ENCODE measurements around the gene ATP2C1. TPM values are rescaled to one million over a fixed set of nuclear protein-coding genes. Genes with fewer than 3 reads are reported as not detected.
"Not testable (repeated sequence)": the region's sequence is repeated elsewhere in the genome, so short reads cannot be mapped to it uniquely, and the experiment has no call there.

ATP2C1 gene
- total RNA-seq, 2 experiments from 2014 or later: 64.0 to 65.7 TPM

DNA sequence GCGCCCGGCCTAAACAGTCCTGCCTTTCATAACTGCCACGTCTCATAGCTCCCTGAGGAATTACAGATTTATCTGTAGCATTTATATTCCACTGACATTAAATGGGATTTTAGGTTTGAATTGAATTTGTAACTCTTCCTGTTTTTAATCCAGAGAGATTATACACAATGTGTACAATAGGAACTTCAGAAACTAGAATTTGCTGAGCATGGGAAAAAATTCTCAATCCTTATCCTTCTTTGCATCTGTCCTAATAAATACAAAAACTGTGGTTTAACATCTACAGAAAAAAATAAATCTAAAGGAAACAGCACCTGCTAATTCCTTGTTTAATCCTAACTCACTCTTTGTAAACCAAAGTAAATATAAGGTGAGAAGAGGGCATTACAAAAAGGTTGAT lies 135.0 kb downstream of the ATP2C1 start:
- Mint-ChIP-seq H3K27ac (no peak overlapping the region), H3K36me3 (peaks cover 17% of the 10 kb centered on the region), H3K27me3 (no peaks in the 10 kb centered on the region), H3K4me1 (peaks cover 28% of the 10 kb centered on the region), H3K9me3 (ENCODE audit: low read depth) (no peaks in the 10 kb centered on the region), H3K4me3 (no peak overlapping the region)
- no peak for DNase-seq
- CTCF ChIA-PET: no interaction called here
- ATAC-seq: no peak

DNA sequence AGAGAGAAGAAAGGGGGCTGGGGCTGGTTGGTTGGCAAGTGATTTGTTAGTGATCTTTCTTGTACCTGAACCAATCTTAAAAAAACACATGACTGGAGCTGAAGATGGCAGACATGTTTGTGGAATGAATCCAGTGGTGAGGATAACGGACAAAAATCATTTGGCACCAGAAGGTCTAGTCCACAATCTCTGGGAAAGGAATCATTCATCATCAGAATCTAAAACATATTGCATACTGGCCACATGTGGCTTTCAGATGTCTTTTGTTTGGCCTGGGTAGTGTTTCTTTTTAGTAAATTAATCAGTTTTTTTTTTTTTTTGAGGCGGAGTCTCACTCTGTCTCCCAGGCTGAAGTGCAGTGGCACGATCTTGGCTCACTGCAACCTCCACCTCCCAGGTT lies 137.8 kb downstream of the ATP2C1 start:
- DNase-seq (no peak), ATAC-seq (no peak)
- no peak overlapping the region for H3K27ac Mint-ChIP-seq
- H3K9me3 Mint-ChIP-seq (ENCODE audit: low read depth): no peaks in the 10 kb centered on the region
- H3K4me1 Mint-ChIP-seq: peaks cover 7% of the 10 kb centered on the region
- H3K27me3 Mint-ChIP-seq: no peaks in the 10 kb centered on the region
- H3K36me3 Mint-ChIP-seq: no peaks in the 10 kb centered on the region
- CTCF ChIA-PET: interaction anchor here (0.6 to 1.1 kb wide), 2 partner anchors 9 to 521 kb away, joined by 3 to 4 read pairs; no protein-coding TSS in a partner anchor
- no peak overlapping the region for H3K4me3 Mint-ChIP-seq

DNA sequence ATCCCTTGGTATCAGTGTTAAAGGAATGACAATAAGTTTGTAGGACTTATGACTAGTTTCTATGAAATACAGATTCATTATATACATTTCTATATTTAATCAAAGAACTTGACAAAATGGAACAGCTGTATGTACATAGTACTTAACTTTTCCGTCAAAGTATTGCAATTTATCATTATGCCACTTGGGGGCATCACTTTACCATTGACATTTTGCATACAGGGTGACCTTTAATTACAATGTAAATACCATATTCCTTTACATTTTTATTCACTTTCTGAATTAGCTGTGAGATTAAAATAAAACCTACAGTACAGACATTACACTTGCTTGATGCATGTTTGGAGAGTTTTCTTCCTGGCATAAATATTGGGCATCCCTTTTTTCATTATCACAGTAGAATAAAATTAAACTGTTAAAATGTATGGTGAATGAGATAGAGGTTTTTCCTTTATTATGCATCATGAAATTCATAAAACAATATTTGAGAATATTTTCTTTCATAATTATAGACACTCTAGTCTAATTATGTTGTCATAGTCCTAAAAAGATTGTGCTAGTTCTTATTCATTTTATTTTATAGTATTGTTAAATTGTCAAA lies 139.7 kb downstream of the ATP2C1 start:
- CTCF ChIA-PET: interaction anchor here (0.6 to 2.2 kb wide), 10 partner anchors 9 to 468 kb away, joined by 3 to 11 read pairs (median 3); partner anchors contain the start of gene NUDT16
- Mint-ChIP-seq H3K27ac (no peak overlapping the region), H3K4me3 (no peak overlapping the region), H3K4me1 (peaks cover 3% of the 10 kb centered on the region), H3K9me3 (ENCODE audit: low read depth) (no peaks in the 10 kb centered on the region), H3K36me3 (no peaks in the 10 kb centered on the region), H3K27me3 (no peaks in the 10 kb centered on the region)
- DNase-seq: no peak
- peak; percentile 70 for ATAC-seq

DNA sequence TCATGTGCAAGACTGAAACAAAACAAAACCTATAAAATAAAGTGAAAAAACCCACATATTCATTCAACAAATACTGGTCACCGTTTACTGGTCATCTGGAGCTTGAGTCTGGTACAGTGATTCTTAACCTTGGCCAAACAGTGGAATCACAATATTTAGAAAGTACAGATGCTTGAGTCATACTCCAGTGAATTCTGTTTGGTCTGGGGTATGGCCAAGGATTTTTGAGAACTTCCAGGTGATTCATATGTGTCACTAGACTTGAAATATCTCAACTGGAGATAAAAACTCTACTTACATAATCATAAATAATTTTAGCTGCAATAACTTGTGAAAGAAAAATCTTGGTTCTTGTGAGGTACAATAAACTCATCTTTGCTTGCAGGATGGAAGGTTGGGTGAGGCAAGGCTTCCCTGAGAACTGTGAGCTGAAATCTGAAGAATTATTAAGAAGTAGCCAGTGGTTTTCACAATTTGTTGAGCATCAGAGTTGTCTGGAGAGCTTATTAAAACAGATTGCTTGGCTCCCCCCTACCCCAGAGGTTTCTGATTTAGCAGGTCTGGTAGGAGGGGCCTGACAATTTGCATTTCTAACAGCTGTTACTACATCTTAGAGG lies 142.4 kb downstream of the ATP2C1 start:
- ATAC-seq: no peak
- DNase-seq: no peak
- no peaks in the 10 kb centered on the region for H3K9me3 Mint-ChIP-seq (ENCODE audit: low read depth)
- H3K36me3 Mint-ChIP-seq: peaks cover 1% of the 10 kb centered on the region
- CTCF ChIA-PET: interaction anchor here (0.7 to 1.4 kb wide), 2 partner anchors 16 to 345 kb away, joined by 3 read pairs; partner anchors contain the start of gene NUDT16
- no peaks in the 10 kb centered on the region for H3K27me3 Mint-ChIP-seq
- H3K4me1 Mint-ChIP-seq: peaks cover 11% of the 10 kb centered on the region
- no peak overlapping the region for H3K4me3 Mint-ChIP-seq
- no peak overlapping the region for H3K27ac Mint-ChIP-seq

DNA sequence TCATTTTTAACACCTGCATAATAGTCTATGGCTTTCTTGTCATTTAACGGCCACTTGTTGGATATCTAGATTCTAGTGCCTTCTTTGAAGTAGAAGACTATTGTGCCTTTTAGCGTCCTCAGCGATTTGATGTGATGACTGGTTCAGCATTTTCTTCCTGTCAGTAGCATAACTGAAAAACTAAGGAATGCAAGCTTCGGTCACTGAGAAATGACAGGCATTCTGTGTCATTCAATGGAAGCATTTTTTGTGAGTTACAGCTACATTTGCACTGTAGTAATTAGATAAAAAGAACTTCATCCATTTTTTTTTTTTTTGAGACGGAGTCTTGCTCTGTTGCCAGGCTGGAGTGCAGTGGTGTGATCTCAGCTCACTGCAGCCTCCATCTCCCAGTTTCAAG lies 143.1 kb downstream of the ATP2C1 start:
- no peak for DNase-seq
- Mint-ChIP-seq H3K36me3 (peaks cover 3% of the 10 kb centered on the region), H3K4me3 (no peak overlapping the region), H3K27me3 (no peaks in the 10 kb centered on the region), H3K4me1 (peaks cover 18% of the 10 kb centered on the region), H3K27ac (no peak overlapping the region), H3K9me3 (ENCODE audit: low read depth) (no peaks in the 10 kb centered on the region)
- no peak for ATAC-seq
- CTCF ChIA-PET: interaction anchor here (0.7 to 1.4 kb wide), 4 partner anchors 9 to 992 kb away, joined by 3 read pairs; partner anchors contain the start of gene NUDT16

DNA sequence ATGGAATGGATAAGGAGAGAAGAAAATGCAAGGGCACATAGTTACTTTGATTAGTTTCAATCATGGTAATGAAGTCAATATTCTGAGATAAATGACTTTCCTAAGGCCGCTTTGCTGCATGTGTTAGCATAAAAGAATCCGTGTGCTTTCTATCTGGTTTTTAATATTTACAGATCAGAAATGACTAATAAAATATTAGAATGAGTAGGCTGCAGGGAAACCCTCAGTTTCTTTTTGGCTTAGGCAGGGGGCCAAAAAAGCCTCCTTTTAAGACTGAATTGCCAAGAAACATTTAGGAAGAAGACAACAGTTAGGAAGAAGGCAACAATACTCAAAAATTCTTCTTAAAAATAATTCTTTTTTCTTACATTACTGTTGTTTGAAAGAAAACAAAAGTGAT lies 144.4 kb downstream of the ATP2C1 start:
- CTCF ChIA-PET: interaction anchor here (1.0 kb wide), 1 partner anchor 11 kb away, joined by 3 read pairs; no protein-coding TSS in a partner anchor
- Mint-ChIP-seq H3K27ac (no peak overlapping the region), H3K4me3 (no peak overlapping the region), H3K9me3 (ENCODE audit: low read depth) (peaks cover 1% of the 10 kb centered on the region), H3K4me1 (peaks cover 28% of the 10 kb centered on the region), H3K27me3 (no peaks in the 10 kb centered on the region), H3K36me3 (peaks cover 5% of the 10 kb centered on the region)
- no peak for ATAC-seq
- DNase-seq: no peak

DNA sequence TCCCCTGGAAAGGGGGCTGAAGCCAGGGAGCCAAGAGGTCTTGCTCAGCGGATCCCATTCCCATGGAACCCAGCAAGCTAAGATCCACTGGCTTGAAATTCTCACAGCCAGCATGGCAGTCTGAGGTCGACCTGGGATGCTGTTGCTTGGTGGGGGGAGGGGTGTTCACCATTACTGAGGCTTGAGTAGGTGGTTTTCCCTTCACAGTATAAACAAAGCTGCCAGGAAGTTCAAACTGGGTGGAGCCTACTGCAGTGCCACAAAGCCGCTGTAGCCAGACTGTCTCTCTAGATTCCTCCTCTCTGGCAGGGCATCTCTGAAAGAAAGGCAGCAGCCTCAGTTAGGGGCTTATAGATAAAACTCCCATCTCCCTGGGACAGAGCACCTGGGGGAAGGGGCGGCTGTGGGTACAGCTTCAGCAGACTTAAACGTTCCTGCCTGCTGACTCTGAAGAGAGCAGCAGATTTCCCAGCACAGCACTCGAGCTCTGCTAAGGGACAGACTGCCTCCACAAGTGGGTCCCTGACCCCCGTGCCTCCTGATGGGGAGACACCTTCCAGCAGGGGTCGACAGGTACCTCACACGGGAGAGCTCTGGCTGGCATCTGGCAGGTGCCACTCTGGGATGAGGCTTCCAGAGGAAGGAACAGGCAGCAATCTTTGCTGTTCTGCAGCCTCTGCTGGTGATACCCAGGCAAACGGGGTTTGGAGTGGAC lies 148.5 kb downstream of the ATP2C1 start:
- H3K4me3 Mint-ChIP-seq, H3K27me3 Mint-ChIP-seq: not testable (repeated sequence)
- H3K36me3 Mint-ChIP-seq: peaks cover 15% of the 10 kb centered on the region
- ATAC-seq (peak; percentile 83), DNase-seq (peak; percentile 73)
- H3K27ac Mint-ChIP-seq: peak overlapping the region; percentile 75
- H3K4me1 Mint-ChIP-seq: peaks cover 31% of the 10 kb centered on the region
- peaks cover 10% of the 10 kb centered on the region for H3K9me3 Mint-ChIP-seq (ENCODE audit: low read depth)
- CTCF ChIA-PET: interaction anchor here (1.3 to 1.4 kb wide), 2 partner anchors 9 to 340 kb away, joined by 4 to 5 read pairs; partner anchors contain the start of gene NUDT16

DNA sequence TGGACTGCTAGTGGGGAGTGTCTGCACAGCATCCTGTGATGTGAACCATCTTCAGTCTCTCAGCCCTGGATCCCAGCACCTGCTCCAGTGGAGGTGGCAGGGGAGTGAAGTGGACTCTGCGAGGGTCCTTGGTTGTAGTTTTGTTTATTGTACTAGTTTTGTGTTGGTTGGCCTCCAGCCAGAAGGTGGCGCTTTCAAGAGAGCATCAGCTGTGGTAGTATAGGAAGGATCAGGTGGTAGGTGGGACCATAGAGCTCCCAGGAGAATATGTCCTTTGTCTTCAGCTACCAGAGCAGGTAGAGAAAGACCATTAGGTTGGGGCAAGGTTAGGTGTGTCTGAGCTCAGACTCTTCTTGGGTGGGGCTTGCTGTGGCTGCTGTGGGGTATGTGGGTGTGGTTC lies 153.7 kb downstream of the ATP2C1 start:
- no peaks in the 10 kb centered on the region for H3K27me3 Mint-ChIP-seq
- H3K4me1 Mint-ChIP-seq: peaks cover 13% of the 10 kb centered on the region
- H3K36me3 Mint-ChIP-seq: peaks cover 13% of the 10 kb centered on the region
- H3K4me3 Mint-ChIP-seq: no peak overlapping the region
- peaks cover 10% of the 10 kb centered on the region for H3K9me3 Mint-ChIP-seq (ENCODE audit: low read depth)
- DNase-seq (no peak), ATAC-seq (no peak)
- H3K27ac Mint-ChIP-seq: no peak overlapping the region
- CTCF ChIA-PET: no interaction called here

DNA sequence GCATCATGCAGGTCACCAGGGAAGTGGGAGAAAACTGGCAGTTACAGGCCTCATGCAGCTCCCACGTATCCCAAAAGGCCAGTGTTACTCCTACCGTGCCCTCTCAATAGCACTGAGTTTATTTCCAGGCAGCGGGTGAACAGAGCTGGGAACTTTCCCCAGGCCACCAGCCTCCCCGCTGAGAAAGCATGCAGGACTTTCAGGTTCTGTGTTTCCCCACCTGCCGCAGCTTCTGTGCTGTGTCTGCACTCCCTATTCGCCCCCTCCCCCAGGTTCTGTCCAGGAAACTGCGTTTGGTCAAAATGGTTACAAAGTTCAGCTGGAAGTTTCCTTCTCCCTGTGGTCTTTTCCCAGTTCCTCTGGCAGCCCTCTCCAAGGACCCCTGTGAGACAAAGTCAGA lies 154.1 kb downstream of the ATP2C1 start:
- Mint-ChIP-seq H3K9me3 (ENCODE audit: low read depth) (peaks cover 10% of the 10 kb centered on the region), H3K27me3 (no peaks in the 10 kb centered on the region), H3K27ac (no peak overlapping the region), H3K4me3 (no peak overlapping the region), H3K36me3 (peaks cover 13% of the 10 kb centered on the region), H3K4me1 (peaks cover 9% of the 10 kb centered on the region)
- ATAC-seq (no peak), DNase-seq (no peak)
- CTCF ChIA-PET: no interaction called here

DNA sequence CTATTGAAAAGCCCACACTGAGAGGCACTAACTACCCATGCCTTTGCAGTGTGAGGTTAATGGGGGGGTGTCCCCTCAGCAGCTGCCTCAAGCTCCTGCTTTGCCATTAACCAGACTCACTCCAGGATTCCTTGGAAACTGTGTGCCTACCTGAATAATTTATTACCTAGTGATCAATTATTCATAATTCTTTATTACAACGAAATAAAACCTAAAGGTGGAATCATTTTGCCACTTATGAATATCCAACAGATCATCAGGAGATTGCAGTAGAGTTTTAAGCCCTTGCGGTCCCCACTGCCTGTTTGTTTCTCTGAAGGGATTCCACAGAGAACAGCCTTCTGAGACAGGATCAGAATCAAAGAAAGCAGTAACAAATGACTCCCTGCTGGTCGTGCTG lies 156.1 kb downstream of the ATP2C1 start:
- H3K27me3 Mint-ChIP-seq: no peaks in the 10 kb centered on the region
- DNase-seq (no peak), ATAC-seq (no peak)
- CTCF ChIA-PET: no interaction called here
- H3K27ac Mint-ChIP-seq: no peak overlapping the region
- H3K4me3 Mint-ChIP-seq: no peak overlapping the region
- no peaks in the 10 kb centered on the region for H3K9me3 Mint-ChIP-seq (ENCODE audit: low read depth)
- no peaks in the 10 kb centered on the region for H3K36me3 Mint-ChIP-seq
- H3K4me1 Mint-ChIP-seq: peaks cover 9% of the 10 kb centered on the region

DNA sequence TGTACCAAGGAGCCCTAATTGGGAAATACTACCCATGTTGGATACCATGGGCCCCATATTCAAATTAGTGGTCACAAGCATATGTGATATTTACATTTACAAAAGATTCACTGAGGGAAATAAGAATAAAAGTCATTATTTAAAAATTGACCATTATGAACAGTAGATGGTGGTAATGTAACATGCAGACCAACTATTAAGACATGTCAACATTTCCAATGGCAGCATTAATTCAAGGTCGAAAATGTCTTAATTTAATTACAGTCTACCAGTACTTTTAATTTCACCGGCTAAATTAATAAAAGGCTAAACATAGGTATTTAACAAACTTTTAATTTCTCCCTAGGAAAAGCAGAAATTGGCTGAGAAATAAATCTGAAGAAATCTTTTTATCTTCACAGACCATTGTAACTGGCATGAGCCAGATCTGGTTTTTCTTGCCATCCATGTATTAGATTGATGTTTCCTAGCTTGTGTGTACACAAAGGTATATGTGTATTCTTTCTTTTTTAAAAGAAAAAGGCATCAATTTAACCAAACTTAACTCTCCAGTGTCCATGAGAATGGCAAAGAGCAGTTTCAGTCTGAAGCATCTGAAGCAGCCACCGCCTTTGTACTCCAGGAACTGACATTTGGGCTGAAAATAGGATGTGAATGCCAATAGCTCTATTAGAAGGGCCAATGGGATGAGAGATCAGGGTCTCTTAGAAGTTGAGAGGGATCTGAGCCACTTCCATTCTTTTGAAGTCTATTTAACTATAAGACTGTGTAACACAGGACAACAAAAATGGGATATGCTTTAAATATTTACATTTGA lies 159.4 kb downstream of the ATP2C1 start:
- CTCF ChIA-PET: interaction anchor here (1.0 to 1.4 kb wide), 2 partner anchors 12 to 1299 kb away, joined by 3 read pairs; no protein-coding TSS in a partner anchor
- ATAC-seq: no peak
- no peak for DNase-seq

More for the DNA sequence above, 159.4 kb downstream of the ATP2C1 start:
- Mint-ChIP-seq H3K9me3 (ENCODE audit: low read depth) (no peaks in the 10 kb centered on the region), H3K27me3 (no peaks in the 10 kb centered on the region), H3K36me3 (no peaks in the 10 kb centered on the region), H3K27ac (no peak overlapping the region), H3K4me1 (peaks cover 2% of the 10 kb centered on the region), H3K4me3 (no peak overlapping the region)
